ENCODE data around the gene HSP90AA1.
"Not testable (repeated sequence)": the region's sequence is repeated elsewhere in the genome, so short reads cannot be mapped to it uniquely, and the experiment has no call there.

HSP90AA1 gene

GRCh38 chr14:102085488-102085887, 1.4 kb downstream of the HSP90AA1 start:
- no peak for FAIRE-seq
- no peak for DNase-seq (ENCODE audit: insufficient read length, low spot score)
- TF ChIP-seq PAX5 (IDR thresholded peaks at IDR 0.05; ENCODE audit: insufficient read depth, low read length, severe bottlenecking) (no peak), SPI1 (IDR thresholded peaks at IDR 0.05; ENCODE audit: low read depth, low read length) (no peak), POLR2A (IDR thresholded peaks at IDR 0.05; ENCODE audit: low read depth, low read length) (no peak), POU2F2 (IDR thresholded peaks at IDR 0.05; ENCODE audit: low read depth, low read length) (no peak), POLR2AphosphoS5 (IDR thresholded peaks at IDR 0.05; ENCODE audit: low read depth, low read length) (no peak), TAF1 (IDR thresholded peaks at IDR 0.05; ENCODE audit: low read depth, low read length) (no peak)

GRCh38 chr14:102084931-102085330, 1.9 kb downstream of the HSP90AA1 start:
- no peak for TF ChIP-seq TAF1 (IDR thresholded peaks at IDR 0.05; ENCODE audit: low read depth, low read length)
- no peak for TF ChIP-seq PAX5 (IDR thresholded peaks at IDR 0.05; ENCODE audit: insufficient read depth, low read length, severe bottlenecking)
- TF ChIP-seq POLR2AphosphoS5 (IDR thresholded peaks at IDR 0.05; ENCODE audit: low read depth, low read length) = no peak
- no peak for TF ChIP-seq POLR2A (IDR thresholded peaks at IDR 0.05; ENCODE audit: low read depth, low read length)
- TF ChIP-seq SPI1 (IDR thresholded peaks at IDR 0.05; ENCODE audit: low read depth, low read length) = no peak
- TF ChIP-seq POU2F2 (IDR thresholded peaks at IDR 0.05; ENCODE audit: low read depth, low read length) = no peak
- FAIRE-seq (no peak), DNase-seq (ENCODE audit: insufficient read length, low spot score) (no peak)

GRCh38 chr14:102084522-102084921, 2.3 kb downstream of the HSP90AA1 start:
- not testable (repeated sequence) for FAIRE-seq; DNase-seq (ENCODE audit: insufficient read length, low spot score)

GRCh38 chr14:102081231-102082080, 5.4 kb downstream of the HSP90AA1 start:
- TF ChIP-seq POU2F2 (IDR thresholded peaks at IDR 0.05; ENCODE audit: low read depth, low read length) (no peak), SPI1 (IDR thresholded peaks at IDR 0.05; ENCODE audit: low read depth, low read length) (no peak), POLR2AphosphoS5 (IDR thresholded peaks at IDR 0.05; ENCODE audit: low read depth, low read length) (no peak), POLR2A (IDR thresholded peaks at IDR 0.05; ENCODE audit: low read depth, low read length) (0 out of 2 replicates have a peak, but pooled peaks have one; percentile 4), PAX5 (IDR thresholded peaks at IDR 0.05; ENCODE audit: insufficient read depth, low read length, severe bottlenecking) (no peak)
- DNase-seq (ENCODE audit: insufficient read length, low spot score) = no peak
- no peak for FAIRE-seq

- peak; percentile 69; the same call in 1 of the 2 replicates for TF ChIP-seq POLR2AphosphoS5 (IDR thresholded peaks at IDR 0.05; ENCODE audit: low read depth, low read length)
- TF ChIP-seq POLR2A (IDR thresholded peaks at IDR 0.05; ENCODE audit: low read depth, low read length) = peak; percentile 36; the same call in 1 of the 2 replicates
- no peak for TF ChIP-seq PAX5 (IDR thresholded peaks at IDR 0.05; ENCODE audit: insufficient read depth, low read length, severe bottlenecking)
- FAIRE-seq (no peak), DNase-seq (ENCODE audit: insufficient read length, low spot score) (no peak)
Observed at GRCh38 chr14:102080183-102081080, 6.4 kb downstream of the HSP90AA1 start.

- no peak for DNase-seq (ENCODE audit: insufficient read length, low spot score)
- FAIRE-seq = no peak
- no peak for TF ChIP-seq TAF1 (IDR thresholded peaks at IDR 0.05; ENCODE audit: low read depth, low read length)
- TF ChIP-seq POLR2AphosphoS5 (IDR thresholded peaks at IDR 0.05; ENCODE audit: low read depth, low read length) = no peak
- TF ChIP-seq SPI1 (IDR thresholded peaks at IDR 0.05; ENCODE audit: low read depth, low read length) = no peak
- TF ChIP-seq POU2F2 (IDR thresholded peaks at IDR 0.05; ENCODE audit: low read depth, low read length) = no peak
- no peak for TF ChIP-seq PAX5 (IDR thresholded peaks at IDR 0.05; ENCODE audit: insufficient read depth, low read length, severe bottlenecking)
- no peak for TF ChIP-seq POLR2A (IDR thresholded peaks at IDR 0.05; ENCODE audit: low read depth, low read length)
Observed at GRCh38 chr14:102079700-102079979, 7.2 kb downstream of the HSP90AA1 start.

- DNase-seq (ENCODE audit: insufficient read length, low spot score) (no peak), FAIRE-seq (no peak)
- TF ChIP-seq POLR2AphosphoS5 (IDR thresholded peaks at IDR 0.05; ENCODE audit: low read depth, low read length) (peak; percentile 62), POLR2A (IDR thresholded peaks at IDR 0.05; ENCODE audit: low read depth, low read length) (peak; percentile 17; the same call in 1 of the 2 replicates), PAX5 (IDR thresholded peaks at IDR 0.05; ENCODE audit: insufficient read depth, low read length, severe bottlenecking) (no peak), SPI1 (IDR thresholded peaks at IDR 0.05; ENCODE audit: low read depth, low read length) (no peak)
Observed at GRCh38 chr14:102078831-102079699, 7.8 kb downstream of the HSP90AA1 start.

- not testable (repeated sequence) for DNase-seq (ENCODE audit: insufficient read length, low spot score); FAIRE-seq
- peak; percentile 20; the same call in 1 of the 2 replicates for TF ChIP-seq POLR2A (IDR thresholded peaks at IDR 0.05; ENCODE audit: low read depth, low read length)
Observed at GRCh38 chr14:102078361-102078791, 8.5 kb downstream of the HSP90AA1 start.

- FAIRE-seq = no peak
- TF ChIP-seq POLR2A (IDR thresholded peaks at IDR 0.05; ENCODE audit: low read depth, low read length) (peak; percentile 50; the same call in 1 of the 2 replicates), POLR2AphosphoS5 (IDR thresholded peaks at IDR 0.05; ENCODE audit: low read depth, low read length) (peak; percentile 76), TAF1 (IDR thresholded peaks at IDR 0.05; ENCODE audit: low read depth, low read length) (no peak), POU2F2 (IDR thresholded peaks at IDR 0.05; ENCODE audit: low read depth, low read length) (no peak), SPI1 (IDR thresholded peaks at IDR 0.05; ENCODE audit: low read depth, low read length) (no peak)
- no peak for DNase-seq (ENCODE audit: insufficient read length, low spot score)
Observed at GRCh38 chr14:102077382-102077709, 9.5 kb downstream of the HSP90AA1 start.

All from GM12891 (cell line).